ENCODE measurements around the gene DGKD.

DNA sequence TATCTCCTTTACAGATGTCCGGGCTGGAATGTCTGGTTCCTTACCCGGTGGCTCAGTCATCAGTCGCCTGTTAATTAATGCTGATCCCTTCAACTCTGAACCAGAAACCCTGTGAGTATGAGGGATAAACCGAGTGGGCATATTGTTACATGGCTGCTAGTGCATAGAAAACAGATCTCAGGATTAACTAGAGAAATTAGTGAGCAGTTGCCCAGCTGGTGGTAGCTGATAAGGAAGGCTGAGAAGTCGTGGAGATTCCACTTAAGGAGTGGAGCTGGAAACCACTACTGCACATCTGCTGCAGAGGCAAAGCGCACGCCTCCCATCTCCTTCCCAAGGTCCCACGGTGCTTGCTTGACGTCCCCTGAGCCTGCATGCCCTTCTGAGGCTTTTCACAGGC is 97.7 kb downstream of the DGKD start:
- TF ChIP-seq, protein P1, sequence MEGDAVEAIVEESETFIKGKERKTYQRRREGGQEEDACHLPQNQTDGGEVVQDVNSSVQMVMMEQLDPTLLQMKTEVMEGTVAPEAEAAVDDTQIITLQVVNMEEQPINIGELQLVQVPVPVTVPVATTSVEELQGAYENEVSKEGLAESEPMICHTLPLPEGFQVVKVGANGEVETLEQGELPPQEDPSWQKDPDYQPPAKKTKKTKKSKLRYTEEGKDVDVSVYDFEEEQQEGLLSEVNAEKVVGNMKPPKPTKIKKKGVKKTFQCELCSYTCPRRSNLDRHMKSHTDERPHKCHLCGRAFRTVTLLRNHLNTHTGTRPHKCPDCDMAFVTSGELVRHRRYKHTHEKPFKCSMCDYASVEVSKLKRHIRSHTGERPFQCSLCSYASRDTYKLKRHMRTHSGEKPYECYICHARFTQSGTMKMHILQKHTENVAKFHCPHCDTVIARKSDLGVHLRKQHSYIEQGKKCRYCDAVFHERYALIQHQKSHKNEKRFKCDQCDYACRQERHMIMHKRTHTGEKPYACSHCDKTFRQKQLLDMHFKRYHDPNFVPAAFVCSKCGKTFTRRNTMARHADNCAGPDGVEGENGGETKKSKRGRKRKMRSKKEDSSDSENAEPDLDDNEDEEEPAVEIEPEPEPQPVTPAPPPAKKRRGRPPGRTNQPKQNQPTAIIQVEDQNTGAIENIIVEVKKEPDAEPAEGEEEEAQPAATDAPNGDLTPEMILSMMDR (IDR thresholded peaks at IDR 0.05) = no peak
- TF ChIP-seq EZH2 (IDR thresholded peaks at IDR 0.05; ENCODE audit: borderline replicate concordance, insufficient read depth, low read depth, low read length, poor library complexity, severe bottlenecking) = no peak
